HEK293T (cell line): Measurements from ENCODE around the gene IFITM1.
"Not testable (repeated sequence)": the region's sequence is repeated elsewhere in the genome, so short reads cannot be mapped to it uniquely, and the experiment has no call there.

Experiments used
- CTCF ChIA-PET: fragments of 350-600 bp; formaldehyde crosslinking; extraction: SDS; loops from one replicate; lab custom pipeline; 2021; ENCODE audit warnings: antibody characterized with exemption, inconsistent platforms; lab: Yijun Ruan, JAX
- POLR2A ChIA-PET: fragments of 350-600 bp; formaldehyde crosslinking; extraction: SDS; loops from one replicate; lab custom pipeline; 2020; ENCODE audit warnings: antibody characterized with exemption, inconsistent platforms; lab: Yijun Ruan, JAX
- DNase-seq: peaks from one replicate; pipeline ENCODE4 v3.0.0; 2012; ENCODE audit warnings: mixed read lengths; ENCODE audit errors: extremely low spot score
- ARNT ChIP-seq: fragments of 450-650 bp; IDR thresholded peaks from 2 replicates; pipeline ENCODE4 v1.6.1; 2017; ENCODE audit warnings: mild to moderate bottlenecking
- BHLHE40 ChIP-seq: fragments of 450-650 bp; IDR thresholded peaks from 2 replicates; pipeline ENCODE4 v1.6.1; 2016; ENCODE audit warnings: mild to moderate bottlenecking, moderate library complexity, borderline replicate concordance
- CTBP1 ChIP-seq: fragments of 450-650 bp; IDR thresholded peaks from 2 replicates; pipeline ENCODE4 v1.6.1; 2016; ENCODE audit warnings: borderline replicate concordance
- ELF4 ChIP-seq: fragments of 450-650 bp; IDR thresholded peaks from 2 replicates; pipeline ENCODE4 v1.6.1; 2017; ENCODE audit warnings: antibody characterized with exemption
- FOXA1 ChIP-seq: fragments of 450-650 bp; IDR thresholded peaks from 2 replicates; pipeline ENCODE4 v1.6.1; 2016; ENCODE audit warnings: mild to moderate bottlenecking
- FOXK2 ChIP-seq: fragments of 450-650 bp; IDR thresholded peaks from 2 replicates; pipeline ENCODE4 v1.6.1; 2016; ENCODE audit warnings: mild to moderate bottlenecking
- FOXM1 ChIP-seq: fragments of 450-650 bp; IDR thresholded peaks from 2 replicates; pipeline ENCODE4 v1.6.1; 2017; ENCODE audit warnings: mild to moderate bottlenecking, borderline replicate concordance
- HDGF ChIP-seq: fragments of 450-650 bp; IDR thresholded peaks from 2 replicates; pipeline ENCODE4 v1.6.1; 2017; ENCODE audit warnings: antibody characterized with exemption, borderline replicate concordance
- L3MBTL2 ChIP-seq: fragments of 450-650 bp; conservative IDR thresholded peaks from 2 replicates; pipeline ENCODE4 v1.6.1; 2016; ENCODE audit warnings: mild to moderate bottlenecking
- LEF1 ChIP-seq: fragments of 450-650 bp; IDR thresholded peaks from 2 replicates; pipeline ENCODE4 v1.6.1; 2017; ENCODE audit warnings: mild to moderate bottlenecking, borderline replicate concordance
- NFRKB ChIP-seq: fragments of 450-650 bp; IDR thresholded peaks from 2 replicates; pipeline ENCODE4 v1.6.1; 2016; ENCODE audit warnings: mild to moderate bottlenecking, moderate library complexity
- SP1 ChIP-seq: fragments of 450-650 bp; IDR thresholded peaks from 2 replicates; pipeline ENCODE4 v1.6.1; 2017
- SUZ12 ChIP-seq: fragments of 450-650 bp; IDR thresholded peaks from 2 replicates; pipeline ENCODE4 v1.6.1; 2016; ENCODE audit warnings: mild to moderate bottlenecking
- TARDBP ChIP-seq: fragments of 450-650 bp; IDR thresholded peaks from 2 replicates; pipeline ENCODE4 v1.6.1; 2016
- ZNF384 ChIP-seq: fragments of 450-650 bp; IDR thresholded peaks from 2 replicates; pipeline ENCODE4 v1.6.1; 2016
- TF ChIP-seq, protein P1 (sequence below): fragments of 450-650 bp; IDR thresholded peaks from 2 replicates; pipeline ENCODE4 v1.6.1; 2016

The IFITM1 gene

DNA sequence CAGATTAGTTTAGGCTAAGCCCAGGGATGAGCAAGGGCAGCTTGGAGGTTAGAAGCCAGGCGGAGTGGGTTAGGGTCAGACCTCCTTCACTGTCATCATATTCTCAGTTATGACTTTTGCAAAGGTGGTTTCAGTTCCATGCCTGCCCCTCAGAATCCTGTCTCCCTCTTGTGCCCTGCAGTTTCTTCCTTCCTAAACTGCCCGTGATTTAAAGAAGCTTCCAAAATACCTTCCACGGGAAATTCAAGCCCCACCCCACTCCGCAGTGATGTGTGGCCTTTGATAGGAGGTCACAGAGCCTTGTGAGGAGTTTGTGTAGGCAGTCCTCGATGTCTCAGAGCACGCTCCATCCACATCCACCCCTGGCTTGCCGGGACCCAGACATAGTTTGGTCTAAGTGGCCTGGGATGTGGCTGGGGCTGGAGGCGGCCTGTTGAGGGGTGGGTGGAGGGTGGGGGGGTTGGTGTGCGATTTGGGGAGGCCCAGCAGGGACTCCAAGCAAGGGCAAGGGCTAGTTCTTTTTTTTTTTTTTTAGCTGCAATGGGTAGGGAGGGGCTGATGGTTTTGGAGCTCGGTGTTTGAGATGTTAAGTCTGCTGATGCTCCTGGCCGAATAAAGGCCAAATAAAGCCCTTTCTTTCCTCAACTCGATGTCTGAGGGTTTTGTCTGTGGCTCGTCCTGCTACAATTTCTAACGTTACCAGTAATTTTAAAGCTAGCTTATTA is 1.6 kb upstream of the IFITM1 start:
- no peak for DNase-seq
- no peak for TF ChIP-seq HDGF
- no peak for TF ChIP-seq TARDBP
- TF ChIP-seq L3MBTL2 = no peak
- TF ChIP-seq CTBP1 = no peak
- no peak for TF ChIP-seq SP1
- no peak for TF ChIP-seq FOXA1
- TF ChIP-seq, protein P1, sequence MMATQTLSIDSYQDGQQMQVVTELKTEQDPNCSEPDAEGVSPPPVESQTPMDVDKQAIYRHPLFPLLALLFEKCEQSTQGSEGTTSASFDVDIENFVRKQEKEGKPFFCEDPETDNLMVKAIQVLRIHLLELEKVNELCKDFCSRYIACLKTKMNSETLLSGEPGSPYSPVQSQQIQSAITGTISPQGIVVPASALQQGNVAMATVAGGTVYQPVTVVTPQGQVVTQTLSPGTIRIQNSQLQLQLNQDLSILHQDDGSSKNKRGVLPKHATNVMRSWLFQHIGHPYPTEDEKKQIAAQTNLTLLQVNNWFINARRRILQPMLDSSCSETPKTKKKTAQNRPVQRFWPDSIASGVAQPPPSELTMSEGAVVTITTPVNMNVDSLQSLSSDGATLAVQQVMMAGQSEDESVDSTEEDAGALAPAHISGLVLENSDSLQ = no peak
- no peak for TF ChIP-seq NFRKB
- no peak for TF ChIP-seq FOXM1
- no peak for TF ChIP-seq ARNT
- no peak for TF ChIP-seq LEF1
- no peak for TF ChIP-seq SUZ12
- no peak for TF ChIP-seq FOXK2
- TF ChIP-seq BHLHE40 = no peak
- no peak for TF ChIP-seq ELF4
- TF ChIP-seq ZNF384 = no peak
- POLR2A ChIA-PET = no interaction called here
- CTCF ChIA-PET = no interaction called here

DNA sequence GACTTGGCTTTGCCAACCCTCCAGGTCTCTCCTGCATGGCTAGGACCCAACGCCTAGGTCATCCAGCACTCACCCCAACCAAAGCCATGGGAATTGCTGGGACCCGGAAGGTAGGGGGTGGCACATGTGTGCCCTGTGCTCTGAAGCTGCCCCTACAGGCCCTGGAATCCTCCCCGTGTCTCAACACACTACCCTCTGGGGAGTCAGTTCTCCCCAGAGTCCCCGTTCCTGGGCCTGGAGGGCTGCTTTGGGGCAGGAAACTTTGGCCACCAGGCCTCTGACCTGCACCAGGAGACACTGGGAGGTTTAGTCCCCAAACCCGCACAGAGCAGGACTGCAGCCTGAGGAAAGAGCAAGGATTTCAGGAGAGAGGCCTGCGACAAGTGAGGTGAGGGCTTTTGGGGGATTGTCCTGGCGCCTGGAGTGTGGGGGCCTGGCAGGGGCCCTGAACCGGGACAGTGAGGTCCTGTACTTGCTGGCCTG is 495 bp upstream of the IFITM1 start:
- no peak for TF ChIP-seq LEF1
- no peak for TF ChIP-seq TARDBP
- TF ChIP-seq FOXA1 = no peak
- TF ChIP-seq FOXM1 = no peak
- no peak for TF ChIP-seq ZNF384
- TF ChIP-seq ARNT = no peak
- TF ChIP-seq, protein P1 = no peak
- no peak for TF ChIP-seq FOXK2
- TF ChIP-seq SUZ12 = no peak
- no peak for TF ChIP-seq BHLHE40
- TF ChIP-seq HDGF = no peak
- DNase-seq = no peak
- CTCF ChIA-PET = no interaction called here
- POLR2A ChIA-PET = no interaction called here

DNA sequence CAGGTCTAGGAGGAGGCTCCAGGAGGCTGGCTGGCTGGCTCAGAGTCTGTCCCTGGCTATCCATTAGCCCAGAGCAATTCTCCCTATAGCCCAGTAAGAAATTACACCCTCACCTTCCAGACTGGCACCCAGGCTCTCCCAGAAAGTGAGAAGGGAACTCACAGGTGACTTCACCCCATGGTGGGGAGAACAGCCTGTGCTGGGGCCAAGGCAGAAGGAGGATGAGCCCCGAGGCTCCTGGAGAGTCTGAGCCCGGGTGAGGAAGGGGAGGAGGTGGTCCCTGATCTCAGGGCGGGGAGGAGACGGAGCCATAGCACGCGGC is 675 bp downstream of the IFITM1 start:
- POLR2A ChIA-PET, DNase-seq, CTCF ChIA-PET: not testable (repeated sequence)

DNA sequence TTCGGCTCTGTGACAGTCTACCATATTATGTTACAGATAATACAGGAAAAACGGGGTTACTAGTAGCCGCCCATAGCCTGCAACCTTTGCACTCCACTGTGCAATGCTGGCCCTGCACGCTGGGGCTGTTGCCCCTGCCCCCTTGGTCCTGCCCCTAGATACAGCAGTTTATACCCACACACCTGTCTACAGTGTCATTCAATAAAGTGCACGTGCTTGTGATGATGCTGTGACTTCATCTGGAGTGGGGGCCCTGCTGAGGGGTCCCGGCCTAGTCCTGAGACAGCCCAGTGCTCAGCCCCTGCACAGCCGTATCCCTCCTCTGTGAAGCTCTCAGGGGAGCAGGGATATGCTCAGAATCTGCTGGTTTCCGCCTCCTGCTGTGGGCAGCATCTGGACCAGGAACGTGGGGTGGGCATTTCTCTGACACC is 1.2 kb downstream of the IFITM1 start:
- TF ChIP-seq FOXM1 (no peak), LEF1 (no peak), ELF4 (no peak), FOXK2 (no peak), NFRKB (no peak), SP1 (no peak), BHLHE40 (no peak), SUZ12 (no peak), TARDBP (no peak), ZNF384 (no peak), HDGF (no peak), FOXA1 (no peak), ARNT (no peak), CTBP1 (no peak), L3MBTL2 (no peak)
- TF ChIP-seq, protein P1 = no peak
- POLR2A ChIA-PET = no interaction called here
- no peak for DNase-seq
- CTCF ChIA-PET = no interaction called here

DNA sequence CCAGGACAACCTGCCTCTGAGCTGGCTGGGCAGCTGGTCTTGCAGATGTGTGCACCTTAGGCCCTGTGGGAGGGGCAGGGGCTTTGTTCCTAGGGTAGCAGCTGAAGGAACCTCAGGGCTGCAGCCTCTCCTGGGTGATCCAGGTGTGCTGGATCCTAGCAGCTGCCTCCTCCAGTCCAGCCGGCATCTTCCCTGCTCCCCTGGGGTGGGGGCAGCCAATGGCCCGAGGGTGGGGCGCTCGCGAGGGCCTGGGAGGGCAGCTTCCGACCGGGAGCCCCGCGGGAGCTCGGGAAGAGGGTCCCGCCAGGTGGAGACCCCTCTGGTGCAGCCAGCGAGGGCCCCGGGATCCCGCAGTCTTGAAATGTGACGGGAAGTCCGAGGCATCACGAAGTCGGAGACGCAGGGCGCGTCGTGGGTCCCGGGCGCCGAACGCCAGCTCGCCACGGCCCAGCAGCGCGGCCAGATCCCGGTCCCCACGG is 1.7 kb downstream of the IFITM1 start:
- TF ChIP-seq LEF1 = no peak
- no peak for TF ChIP-seq FOXA1
- no peak for TF ChIP-seq SP1
- TF ChIP-seq SUZ12 = no peak
- TF ChIP-seq NFRKB = no peak
- TF ChIP-seq L3MBTL2 = no peak
- TF ChIP-seq FOXK2 = no peak
- TF ChIP-seq, protein P1 = no peak
- TF ChIP-seq HDGF = no peak
- no peak for TF ChIP-seq ELF4
- no peak for TF ChIP-seq ARNT
- TF ChIP-seq TARDBP = no peak
- no peak for TF ChIP-seq BHLHE40
- no peak for TF ChIP-seq ZNF384
- POLR2A ChIA-PET = no interaction called here
- CTCF ChIA-PET = no interaction called here
- DNase-seq = no peak
